IMR-90 (cell line): ENCODE results near the gene TAP2. TPM values are rescaled to one million over a fixed set of nuclear protein-coding genes. Genes with fewer than 3 reads are reported as not detected.
A peak's percentile ranks its signal among the peaks of the same experiment; 100 is the strongest.

ENCODE experiments used
- ATAC-seq: fragments of 200-7000 bp; cut with Tn5 transposase; 2 replicates; pipeline ENCODE4 v1.9.1; 2020; ENCODE audit warnings: low read depth, mild to moderate bottlenecking, moderate library complexity
- BruUV-seq: library from RNA; stranded (reverse); fragments of 400-500 nt; replicated peaks from 2 replicates; lab custom pipeline; 2021; lab: Mats Ljungman, UMichigan
- CTCF ChIA-PET: fragments of 300-600 bp; formaldehyde crosslinking; extraction: SDS; loops from one replicate; lab custom pipeline; 2021; ENCODE audit warnings: antibody characterized with exemption; lab: Yijun Ruan, JAX
- POLR2A ChIA-PET: fragments of 300-600 bp; sonication (Branson Sonifier 250); formaldehyde crosslinking; loops from one replicate; lab custom pipeline; 2022; ENCODE audit warnings: antibody characterized with exemption; ENCODE audit not compliant: unreplicated experiment; lab: Charles Lee
- DNase-seq: peaks from one replicate; pipeline ENCODE4 v3.0.0; 2013
- H2AFZ ChIP-seq: replicated peaks from 2 replicates; pipeline ENCODE3; 2013; ENCODE audit warnings: low read length, mild to moderate bottlenecking; ENCODE audit not compliant: poor library complexity
- H2AK5ac ChIP-seq: 2 replicates; pipeline ENCODE4 v1.6.1; 2013; ENCODE audit warnings: low read depth, low read length, inconsistent platforms
- H2AK9ac ChIP-seq: replicated peaks from 2 replicates; pipeline ENCODE3; 2013; ENCODE audit warnings: mild to moderate bottlenecking, low read depth, low read length, moderate library complexity; ENCODE audit not compliant: poor library complexity
- H2BK120ac ChIP-seq: 2 replicates; pipeline ENCODE4 v1.6.1; 2013; ENCODE audit warnings: low read depth, low read length, inconsistent platforms
- H2BK15ac ChIP-seq: 3 replicates; pipeline ENCODE4 v1.6.1; 2013; ENCODE audit warnings: low read depth, low read length, inconsistent platforms
- H2BK20ac ChIP-seq: 2 replicates; pipeline ENCODE4 v1.6.1; 2013; ENCODE audit warnings: low read depth, mild to moderate bottlenecking, inconsistent platforms, low read length, moderate library complexity
- H2BK5ac ChIP-seq: 2 replicates; pipeline ENCODE4 v1.6.1; 2013; ENCODE audit warnings: mild to moderate bottlenecking, low read depth, low read length, inconsistent platforms; ENCODE audit not compliant: poor library complexity, severe bottlenecking
- H3K14ac ChIP-seq: replicated peaks from 2 replicates; pipeline ENCODE4 v1.6.1; 2013; ENCODE audit warnings: low read depth, low read length, inconsistent platforms
- H3K18ac ChIP-seq: 2 replicates; pipeline ENCODE4 v1.6.1; 2013; ENCODE audit warnings: low read depth, low read length, control low read depth
- H3K23ac ChIP-seq: 2 replicates; pipeline ENCODE4 v1.6.1; 2013; ENCODE audit warnings: low read depth, low read length, inconsistent platforms
- H3K27ac ChIP-seq: 2 replicates; pipeline ENCODE4 v1.5.1; 2013; ENCODE audit warnings: mild to moderate bottlenecking, control low read depth, low read length; ENCODE audit not compliant: insufficient read depth
- H3K27me3 ChIP-seq: 2 replicates; pipeline ENCODE4 v1.6.1; 2013; ENCODE audit warnings: low read length; ENCODE audit not compliant: control insufficient read depth, insufficient read depth
- H3K36me3 ChIP-seq: 2 replicates; pipeline ENCODE4 v1.6.1; 2013; ENCODE audit warnings: low read length, mixed read lengths; ENCODE audit not compliant: control insufficient read depth, insufficient read depth
- H3K4ac ChIP-seq: 2 replicates; pipeline ENCODE4 v1.6.1; 2013; ENCODE audit warnings: low read depth, low read length, inconsistent platforms
- H3K4me1 ChIP-seq: 2 replicates; pipeline ENCODE4 v1.6.1; 2013; ENCODE audit warnings: low read length, mixed read lengths; ENCODE audit not compliant: control insufficient read depth, insufficient read depth
- H3K4me2 ChIP-seq: 2 replicates; pipeline ENCODE4 v1.6.1; 2013; ENCODE audit warnings: low read depth, mild to moderate bottlenecking, control low read depth, low read length, moderate library complexity
- H3K4me3 ChIP-seq: 2 replicates; pipeline ENCODE4 v1.5.1; 2013; ENCODE audit warnings: low read depth, mild to moderate bottlenecking, control low read depth, low read length, moderate library complexity; ENCODE audit not compliant: insufficient read depth
- H3K56ac ChIP-seq: 2 replicates; pipeline ENCODE4 v1.6.1; 2013; ENCODE audit warnings: low read length, inconsistent platforms; ENCODE audit not compliant: insufficient read depth; ENCODE audit errors: extremely low read depth
- H3K79me1 ChIP-seq, 2 experiments: 2 replicates each; pipeline ENCODE4 v1.6.1; 2013; ENCODE audit warnings: low read length in 2 of 2, inconsistent platforms in 1 of 2, low read depth in 1 of 2
- H3K9ac ChIP-seq: 2 replicates; pipeline ENCODE4 v1.6.1; 2013; ENCODE audit warnings: low read depth, low read length, control low read depth
- H3K9me1 ChIP-seq: 2 replicates; pipeline ENCODE4 v1.6.1; 2013; ENCODE audit warnings: low read length, inconsistent platforms; ENCODE audit not compliant: insufficient read depth
- H3K9me3 ChIP-seq: 2 replicates; pipeline ENCODE4 v1.6.1; 2013; ENCODE audit warnings: low read length; ENCODE audit not compliant: control insufficient read depth, insufficient read depth
- H4K20me1 ChIP-seq: 2 replicates; pipeline ENCODE4 v1.6.1; 2013; ENCODE audit warnings: low read length, inconsistent platforms; ENCODE audit not compliant: insufficient read depth
- H4K5ac ChIP-seq: 2 replicates; pipeline ENCODE4 v1.6.1; 2013; ENCODE audit warnings: mild to moderate bottlenecking, low read depth, low read length, control low read depth
- H4K8ac ChIP-seq, 2 experiments: 2 replicates each; pipeline ENCODE4 v1.6.1; 2013; ENCODE audit warnings: low read depth in 2 of 2, low read length in 2 of 2, control low read depth in 1 of 2, inconsistent platforms in 1 of 2
- H4K91ac ChIP-seq: 2 replicates; pipeline ENCODE4 v1.6.1; 2013; ENCODE audit warnings: low read depth, low read length, inconsistent platforms; ENCODE audit not compliant: insufficient read depth
- BHLHE40 ChIP-seq: fragments of 150-350 bp; IDR thresholded peaks from 2 replicates; pipeline ENCODE4 v1.6.1; 2016; ENCODE audit warnings: mild to moderate bottlenecking, low read depth, low read length
- CHD1 ChIP-seq: IDR thresholded peaks from 2 replicates; pipeline ENCODE4 v1.6.1; 2012; ENCODE audit warnings: low read depth, low read length, improper control_type of control experiment
- CTCF ChIP-seq: conservative IDR thresholded peaks from 2 replicates; pipeline ENCODE4 v1.5.1; 2012; ENCODE audit warnings: mild to moderate bottlenecking, low read depth, low read length, improper control_type of control experiment
- MAFK ChIP-seq: IDR thresholded peaks from 2 replicates; pipeline ENCODE4 v1.6.1; 2012; ENCODE audit warnings: low read depth, low read length, improper control_type of control experiment
- NFE2L2 ChIP-seq: fragments of 150-350 bp; IDR thresholded peaks from 2 replicates; pipeline ENCODE4 v1.6.1; 2016; ENCODE audit warnings: low read depth, mild to moderate bottlenecking, low read length
- POLR2A ChIP-seq: IDR thresholded peaks from 2 replicates; pipeline ENCODE4 v1.6.1; 2012; ENCODE audit warnings: mild to moderate bottlenecking, low read depth, low read length
- WGBS, 2 experiments: methylation state at CpG; one replicate each; pipeline versions ENCODE4 v1.1.5 to v1.1.7; 2013; ENCODE audit warnings: missing lambda C conversion rate in 2 of 2; ENCODE audit not compliant: insufficient read length in 1 of 2; ENCODE audit errors: extremely low coverage in 2 of 2; 5-methylcytosine and 5-hydroxymethylcytosine counted together
- dilution Hi-C: fragments of 300-500 bp; cut with HindIII; formaldehyde crosslinking; loops from one replicate; pipeline ENCODE4 v1.14.3; 2018; ENCODE audit warnings: low sequenced_read_pairs; ENCODE audit not compliant: unreplicated experiment
- in situ Hi-C: fragments of 300-500 bp; cut with MboI; formaldehyde crosslinking; loops from 3 replicates; pipeline ENCODE4 v1.14.3; 2019; ENCODE audit warnings: low sequenced_read_pairs, inconsistent platforms, mixed read lengths
- intact Hi-C: fragments of 100-400 bp; cut with micrococcal nuclease; formaldehyde crosslinking; loops from 2 replicates; pipeline ENCODE4 v1.10.0; 2022
- polyA plus RNA-seq, 3 experiments: library from polyadenylated mRNA; depleted of rRNA; stranded (reverse); fragments of >200 nt; gene quantifications; 2 replicates each; pipeline ENCODE4 v1.2.3, GENCODE V29; 2012; ENCODE audit warnings: low replicate concordance in 1 of 3
- total RNA-seq: library from RNA; depleted of rRNA; stranded (reverse); fragments of >200 nt; gene quantifications from 2 replicates; pipeline ENCODE4 v1.2.3, GENCODE V29; 2012

TAP2 gene
- total and polyA plus RNA-seq, 2 of the 4 experiments (the other 2 are of a cell fraction): 6.6 to 11.4 TPM

- BruUV-seq: no TSS peak
- CTCF ChIA-PET: no interaction called here
- POLR2A ChIA-PET: no interaction called here
These were observed 18.8 kb downstream of the TAP2 start for GRCh38 chr6:32819729-32820128.

More at GRCh38 chr6:32819729-32820128, 18.8 kb downstream of the TAP2 start:
- no peaks in the 10 kb centered on the region for H3K9me1 ChIP-seq
- H4K20me1 ChIP-seq: no peaks in the 10 kb centered on the region
- no CpG with 5 or more reads among the region's 3 CpGs for WGBS, 2 experiments
- no peak overlapping the region for H3K4me3 ChIP-seq
- dilution Hi-C loops: no loop called here
- no peaks in the 10 kb centered on the region for H3K9me3 ChIP-seq
- no peak overlapping the region for H3K27ac ChIP-seq
- no peak overlapping the region for H2BK20ac ChIP-seq
- no peak overlapping the region for H3K18ac ChIP-seq
- no peak overlapping the region for H3K9ac ChIP-seq
- H2AK9ac ChIP-seq: no peak overlapping the region
- no peak overlapping the region for H2AFZ ChIP-seq
- in situ Hi-C loops: no loop called here
- H2BK5ac ChIP-seq: no peak overlapping the region
- H2BK120ac ChIP-seq: no peak overlapping the region
- H3K4me1 ChIP-seq: peaks cover 5% of the 10 kb centered on the region
- TF ChIP-seq CHD1: no peak
- no peak for TF ChIP-seq CTCF
- peak; percentile 44; the same call in 1 of the 2 replicates for TF ChIP-seq BHLHE40
- no peak for TF ChIP-seq POLR2A
- TF ChIP-seq MAFK: peak; percentile 38; the same call in 1 of the 2 replicates
- peak; percentile 88 for TF ChIP-seq NFE2L2
- peak overlapping the region; percentile 43; the same call in 1 of the 2 replicates for H3K23ac ChIP-seq
- intact Hi-C loops: no loop called here
- no peaks in the 10 kb centered on the region for H3K36me3 ChIP-seq
- no peak overlapping the region for H4K5ac ChIP-seq
- H3K27me3 ChIP-seq: no peaks in the 10 kb centered on the region
- H2BK15ac ChIP-seq: no peak overlapping the region
- peak; percentile 79 for DNase-seq
- H3K56ac ChIP-seq: no peak overlapping the region
- ATAC-seq: peak; percentile 79
- no peak overlapping the region for H2AK5ac ChIP-seq
- H4K91ac ChIP-seq: no peak overlapping the region
- H3K14ac ChIP-seq: no peak overlapping the region
- no peaks in the 10 kb centered on the region for H3K79me1 ChIP-seq
- H3K4ac ChIP-seq: no peak overlapping the region
- no peak overlapping the region for H4K8ac ChIP-seq
- H3K4me2 ChIP-seq: no peak overlapping the region
